H9 (cell line): ENCODE data around the gene CCR4. TPM values are rescaled to one million over a fixed set of nuclear protein-coding genes. Genes with fewer than 3 reads are reported as not detected.

Source experiments
- DNase-seq: peaks from one replicate; pipeline ENCODE4 v3.0.0-alpha.2; 2017
- H2AFZ ChIP-seq: one replicate; pipeline ENCODE4 v1.6.1; 2013; ENCODE audit warnings: mild to moderate bottlenecking, low read length, control low read depth, moderate library complexity
- H2AK5ac ChIP-seq: 2 replicates; pipeline ENCODE4 v1.6.1; 2013; ENCODE audit warnings: low read length, control low read depth, mixed read lengths; ENCODE audit not compliant: insufficient read length
- H2BK120ac ChIP-seq: one replicate; pipeline ENCODE4 v1.6.1; 2013; ENCODE audit warnings: low read depth, mild to moderate bottlenecking, low read length, control low read depth, inconsistent platforms; ENCODE audit not compliant: poor library complexity, severe bottlenecking
- H2BK12ac ChIP-seq: 2 replicates; pipeline ENCODE4 v1.6.1; 2013; ENCODE audit warnings: low read length, control low read depth, mixed read lengths, low read depth; ENCODE audit not compliant: insufficient read length
- H2BK15ac ChIP-seq: 2 replicates; pipeline ENCODE4 v1.6.1; 2013; ENCODE audit warnings: low read depth, low read length, control low read depth
- H2BK20ac ChIP-seq: one replicate; pipeline ENCODE4 v1.6.1; 2013; ENCODE audit warnings: low read depth, mild to moderate bottlenecking, low read length, control low read depth, inconsistent platforms; ENCODE audit not compliant: poor library complexity, severe bottlenecking
- H2BK5ac ChIP-seq: 2 replicates; pipeline ENCODE4 v1.6.1; 2013; ENCODE audit warnings: low read length, control low read depth, mixed read lengths; ENCODE audit not compliant: insufficient read length
- H3K14ac ChIP-seq: 2 replicates; pipeline ENCODE4 v1.6.1; 2013; ENCODE audit warnings: low read length, control low read depth; ENCODE audit not compliant: insufficient read depth
- H3K18ac ChIP-seq: 2 replicates; pipeline ENCODE4 v1.6.1; 2013; ENCODE audit warnings: low read depth, mild to moderate bottlenecking, mixed read lengths, low read length, control low read depth; ENCODE audit not compliant: insufficient read length
- H3K23ac ChIP-seq: 2 replicates; pipeline ENCODE4 v1.6.1; 2013; ENCODE audit warnings: low read length, control low read depth, mixed read lengths, low read depth; ENCODE audit not compliant: insufficient read length
- H3K23me2 ChIP-seq: 2 replicates; pipeline ENCODE4 v1.6.1; 2013; ENCODE audit warnings: low read depth, mild to moderate bottlenecking, mixed read lengths, low read length, control low read depth; ENCODE audit not compliant: insufficient read length, poor library complexity, severe bottlenecking
- H3K27ac ChIP-seq: 2 replicates; pipeline ENCODE4 v1.5.1; 2013; ENCODE audit warnings: low read length, control low read depth, mixed read lengths, low read depth; ENCODE audit not compliant: insufficient read length
- H3K27me3 ChIP-seq: 2 replicates; pipeline ENCODE4 v1.6.1; 2013; ENCODE audit warnings: low read length, control low read depth, inconsistent platforms; ENCODE audit not compliant: insufficient read depth
- H3K4ac ChIP-seq: 2 replicates; pipeline ENCODE4 v1.6.1; 2013; ENCODE audit warnings: low read depth, mild to moderate bottlenecking, control low read depth, inconsistent platforms, low read length, moderate library complexity
- H3K4me1 ChIP-seq: 2 replicates; pipeline ENCODE4 v1.6.1; 2013; ENCODE audit warnings: low read length, control low read depth, inconsistent platforms; ENCODE audit not compliant: insufficient read depth
- H3K4me2 ChIP-seq: 2 replicates; pipeline ENCODE4 v1.6.1; 2013; ENCODE audit warnings: low read length, control low read depth, mixed read lengths; ENCODE audit not compliant: insufficient read length, insufficient read depth
- H3K56ac ChIP-seq: 2 replicates; pipeline ENCODE4 v1.6.1; 2013; ENCODE audit warnings: low read depth, mild to moderate bottlenecking, mixed read lengths, low read length, control low read depth; ENCODE audit not compliant: insufficient read length
- H3K79me1 ChIP-seq: 2 replicates; pipeline ENCODE4 v1.6.1; 2013; ENCODE audit warnings: low read depth, mild to moderate bottlenecking, moderate library complexity, low read length, control low read depth, inconsistent platforms; ENCODE audit not compliant: insufficient read depth, poor library complexity, severe bottlenecking
- H3K79me2 ChIP-seq: 2 replicates; pipeline ENCODE4 v1.6.1; 2013; ENCODE audit warnings: low read length, control low read depth, inconsistent platforms; ENCODE audit not compliant: insufficient read depth
- H3K9ac ChIP-seq: 2 replicates; pipeline ENCODE4 v1.6.1; 2013; ENCODE audit warnings: low read length, control low read depth, mixed read lengths; ENCODE audit not compliant: insufficient read length; ENCODE audit errors: extremely low read depth
- H3K9me3 ChIP-seq: one replicate; pipeline ENCODE4 v1.6.1; 2013; ENCODE audit warnings: low read depth, low read length, inconsistent platforms; ENCODE audit not compliant: control insufficient read depth
- H3T11ph ChIP-seq: one replicate; pipeline ENCODE4 v1.6.1; 2013; ENCODE audit warnings: mild to moderate bottlenecking, low read length, control low read depth, inconsistent platforms
- H4K20me1 ChIP-seq: one replicate; pipeline ENCODE4 v1.6.1; 2013; ENCODE audit not compliant: control insufficient read depth, insufficient read length, insufficient read depth
- H4K5ac ChIP-seq: 2 replicates; pipeline ENCODE4 v1.6.1; 2013; ENCODE audit warnings: low read depth, mild to moderate bottlenecking, mixed read lengths, low read length, control low read depth; ENCODE audit not compliant: insufficient read length
- H4K8ac ChIP-seq: replicated peaks from 2 replicates; pipeline ENCODE4 v1.6.1; 2013; ENCODE audit warnings: low read length, control low read depth, mixed read lengths, low read depth; ENCODE audit not compliant: insufficient read length
- H4K91ac ChIP-seq: 2 replicates; pipeline ENCODE4 v1.6.1; 2013; ENCODE audit warnings: low read depth, mild to moderate bottlenecking, moderate library complexity, mixed read lengths, low read length, control low read depth; ENCODE audit not compliant: insufficient read length
- H3K27ac Mint-ChIP-seq, 3 experiments: 2 replicates in 2 of 3; 3 replicates in 1 of 3; pipeline ENCODE4 v1.8.0; 2020 to 2021; ENCODE audit warnings: mixed read lengths in 3 of 3, mild to moderate bottlenecking in 1 of 3, moderate library complexity in 1 of 3
- H3K27me3 Mint-ChIP-seq: 2 replicates; pipeline ENCODE4 v1.8.0; 2021; ENCODE audit warnings: low read depth, mild to moderate bottlenecking, moderate library complexity, mixed read lengths
- H3K36me3 Mint-ChIP-seq, 3 experiments: 2 replicates in 2 of 3; 3 replicates in 1 of 3; pipeline ENCODE4 v1.8.0; 2020 to 2021; ENCODE audit warnings: low read depth in 3 of 3, mixed read lengths in 3 of 3; ENCODE audit not compliant: insufficient read depth in 1 of 3
- H3K4me1 Mint-ChIP-seq, 2 experiments: 2 replicates each; pipeline ENCODE4 v1.8.0; 2020; ENCODE audit warnings: mixed read lengths in 2 of 2
- H3K4me3 Mint-ChIP-seq, 2 experiments: 2 replicates in 1 of 2; 3 replicates in 1 of 2; pipeline ENCODE4 v1.8.0; 2020 to 2021; ENCODE audit warnings: mild to moderate bottlenecking in 2 of 2, mixed read lengths in 2 of 2, moderate library complexity in 1 of 2
- H3K9me3 Mint-ChIP-seq, 2 experiments: 2 replicates in 1 of 2; 3 replicates in 1 of 2; pipeline ENCODE4 v1.8.0; 2020; ENCODE audit warnings: mild to moderate bottlenecking in 2 of 2, mixed read lengths in 2 of 2, moderate library complexity in 1 of 2
- CTCF ChIP-seq: fragments of 200-600 bp; sonication (generic); conservative IDR thresholded peaks from 3 replicates; pipeline ENCODE4 v1.8.0; 2021; ENCODE audit warnings: antibody characterized with exemption, mild to moderate bottlenecking
- WGBS: extraction: QIAGEN DNeasy Blood & Tissue Kit; methylation state at CpG from one replicate; pipeline ENCODE4 v1.1.7; 2013; ENCODE audit warnings: missing lambda C conversion rate, low lambda C conversion rate, mixed read lengths; ENCODE audit not compliant: insufficient read length; ENCODE audit errors: extremely low coverage; 5-methylcytosine and 5-hydroxymethylcytosine counted together
- total RNA-seq: library from RNA; stranded (reverse); gene quantifications from 2 replicates; pipeline ENCODE4 v1.2.1, GENCODE V29; 2021

Gene CCR4
- total RNA-seq, 1 experiment from 2014 or later = 0.07 TPM

GRCh38 chr3:32950516-32950915 is 928 bp upstream of the CCR4 start:
- TF ChIP-seq CTCF = no peak
- Histone ChIP-seq H3K18ac (no peak overlapping the region), H3K9me3 (no peaks in the 10 kb centered on the region), H3K27me3 (no peaks in the 10 kb centered on the region), H3T11ph (no peak overlapping the region), H2AK5ac (no peak overlapping the region), H3K23me2 (no peaks in the 10 kb centered on the region), H2AFZ (no peak overlapping the region), H2BK12ac (no peak overlapping the region), H2BK20ac (no peak overlapping the region), H3K27ac (no peak overlapping the region), H4K8ac (no peak overlapping the region), H3K4me1 (no peaks in the 10 kb centered on the region), H4K5ac (no peak overlapping the region), H3K23ac (no peak overlapping the region), H3K14ac (no peak overlapping the region), H4K20me1 (no peaks in the 10 kb centered on the region), H3K9ac (no peak overlapping the region), H2BK15ac (no peak overlapping the region), H2BK120ac (no peak overlapping the region), H3K4ac (no peak overlapping the region), H3K4me2 (no peak overlapping the region), H2BK5ac (no peak overlapping the region), H3K79me2 (no peaks in the 10 kb centered on the region), H3K79me1 (no peaks in the 10 kb centered on the region), H4K91ac (no peak overlapping the region), H3K56ac (no peak overlapping the region)
- Mint-ChIP-seq H3K27ac (no peak overlapping the region), H3K4me3 (no peak overlapping the region), H3K4me1 (peaks cover 0 to 2% of the 10 kb centered on the region in 2 experiments; a peak in 1 of 4 replicates), H3K9me3 (no peaks in the 10 kb centered on the region), H3K36me3 (no peaks in the 10 kb centered on the region), H3K27me3 (peaks cover 8% of the 10 kb centered on the region)
- no peak for DNase-seq
- no CpG with 5 or more reads among the region's 3 CpGs for WGBS
